ENCODE data around the gene TAT.

Gene TAT

GRCh38 chr16:71570144-71570543 is 6.7 kb downstream of the TAT start:
- TF ChIP-seq, protein P1, sequence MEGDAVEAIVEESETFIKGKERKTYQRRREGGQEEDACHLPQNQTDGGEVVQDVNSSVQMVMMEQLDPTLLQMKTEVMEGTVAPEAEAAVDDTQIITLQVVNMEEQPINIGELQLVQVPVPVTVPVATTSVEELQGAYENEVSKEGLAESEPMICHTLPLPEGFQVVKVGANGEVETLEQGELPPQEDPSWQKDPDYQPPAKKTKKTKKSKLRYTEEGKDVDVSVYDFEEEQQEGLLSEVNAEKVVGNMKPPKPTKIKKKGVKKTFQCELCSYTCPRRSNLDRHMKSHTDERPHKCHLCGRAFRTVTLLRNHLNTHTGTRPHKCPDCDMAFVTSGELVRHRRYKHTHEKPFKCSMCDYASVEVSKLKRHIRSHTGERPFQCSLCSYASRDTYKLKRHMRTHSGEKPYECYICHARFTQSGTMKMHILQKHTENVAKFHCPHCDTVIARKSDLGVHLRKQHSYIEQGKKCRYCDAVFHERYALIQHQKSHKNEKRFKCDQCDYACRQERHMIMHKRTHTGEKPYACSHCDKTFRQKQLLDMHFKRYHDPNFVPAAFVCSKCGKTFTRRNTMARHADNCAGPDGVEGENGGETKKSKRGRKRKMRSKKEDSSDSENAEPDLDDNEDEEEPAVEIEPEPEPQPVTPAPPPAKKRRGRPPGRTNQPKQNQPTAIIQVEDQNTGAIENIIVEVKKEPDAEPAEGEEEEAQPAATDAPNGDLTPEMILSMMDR (IDR thresholded peaks at IDR 0.05; ENCODE audit: low read depth, low read length, missing control alignments): no peak
- DNase-seq: no peak
- H3K36me3 ChIP-seq (replicated peaks): no peaks in the 10 kb centered on the region
- H3K27ac ChIP-seq: no peak overlapping the region
- in situ Hi-C loops (cut with HindIII; ENCODE audit: low pct_ligation_motif_present, low sequenced_read_pairs): no loop called here
- H3K4me3 ChIP-seq (ENCODE audit: low read depth, low read length): no peak overlapping the region
- no peaks in the 10 kb centered on the region for H3K27me3 ChIP-seq (replicated peaks)

DNA sequence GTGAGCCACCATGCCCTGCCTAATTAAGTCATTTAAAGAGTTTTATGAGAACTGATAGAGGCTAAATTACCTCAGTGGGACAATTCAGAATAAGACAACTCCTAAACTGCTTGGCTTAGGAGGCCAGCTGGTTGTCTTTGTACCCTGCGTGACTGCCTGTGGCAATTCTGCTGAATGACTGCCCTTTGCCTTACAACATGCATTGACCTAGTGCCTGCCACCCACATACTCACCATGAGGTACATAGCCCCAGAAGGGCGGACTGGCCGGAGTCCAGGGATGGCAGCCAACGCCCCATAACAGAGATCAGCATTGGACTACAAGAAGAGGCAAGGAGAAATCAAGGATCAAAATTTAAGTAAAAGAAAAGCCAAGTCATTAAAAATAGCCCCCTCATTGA is 7.3 kb downstream of the TAT start:
- Histone ChIP-seq H3K27me3 (replicated peaks) (no peaks in the 10 kb centered on the region), H3K36me3 (replicated peaks) (no peaks in the 10 kb centered on the region), H3K4me3 (ENCODE audit: low read depth, low read length) (no peak overlapping the region), H3K27ac (no peak overlapping the region)
- DNase-seq: no peak
- TF ChIP-seq, protein P1 (IDR thresholded peaks at IDR 0.05; ENCODE audit: low read depth, low read length, missing control alignments): no peak
- in situ Hi-C loops (cut with HindIII; ENCODE audit: low pct_ligation_motif_present, low sequenced_read_pairs): no loop called here

GRCh38 chr16:71568551-71568950 is 8.3 kb downstream of the TAT start:
- no peak for DNase-seq
- in situ Hi-C loops (cut with HindIII; ENCODE audit: low pct_ligation_motif_present, low sequenced_read_pairs): no loop called here
- Histone ChIP-seq H3K27ac (no peak overlapping the region), H3K4me3 (ENCODE audit: low read depth, low read length) (no peak overlapping the region), H3K27me3 (replicated peaks) (no peaks in the 10 kb centered on the region), H3K36me3 (replicated peaks) (no peaks in the 10 kb centered on the region)
- TF ChIP-seq, protein P1 (IDR thresholded peaks at IDR 0.05; ENCODE audit: low read depth, low read length, missing control alignments): no peak

- no peak for DNase-seq
- in situ Hi-C loops (cut with HindIII; ENCODE audit: low pct_ligation_motif_present, low sequenced_read_pairs): no loop called here
Measured at GRCh38 chr16:71567931-71568330, 9.0 kb downstream of the TAT start.

DNA sequence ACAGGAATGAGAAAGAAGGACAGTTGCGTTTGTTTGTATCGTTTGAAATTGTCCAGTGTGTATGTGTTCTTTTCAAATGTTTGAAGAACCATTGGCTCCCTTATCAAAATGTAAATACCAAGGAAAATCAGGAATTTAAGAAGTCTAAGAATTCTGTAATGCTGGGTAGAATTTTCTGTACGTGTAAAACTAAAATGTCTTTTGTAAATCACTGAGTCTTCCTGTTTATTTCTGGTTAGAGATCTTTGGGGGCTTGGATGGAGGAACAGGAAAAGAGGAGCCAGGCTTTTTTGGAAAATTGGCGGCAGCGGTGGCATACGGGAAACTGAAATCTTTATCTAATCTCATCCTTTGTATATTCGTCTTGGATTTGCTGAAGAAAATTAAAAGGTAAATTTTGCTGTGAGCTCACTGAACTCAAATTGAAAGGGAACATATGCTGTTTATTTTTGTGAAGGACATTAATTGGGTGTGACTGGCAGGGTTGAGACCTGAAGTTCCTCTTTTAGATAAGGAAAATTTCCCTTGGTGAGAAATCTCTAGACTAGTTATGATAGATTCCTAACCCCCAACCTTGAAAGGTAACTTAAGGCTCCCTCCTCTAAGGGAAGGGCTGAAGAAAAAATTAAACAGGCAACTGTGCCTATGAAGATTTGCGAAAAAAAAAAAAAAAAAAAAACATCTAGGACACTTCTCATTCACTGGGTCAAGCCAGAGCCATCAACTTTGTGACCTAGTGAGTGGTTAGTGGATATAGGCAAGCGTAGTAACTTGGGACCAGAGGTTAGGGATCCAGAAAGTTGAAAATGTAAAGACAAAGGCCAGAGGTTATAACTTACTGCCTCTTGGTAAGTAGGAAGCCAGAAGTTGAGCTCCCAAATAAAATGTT is 10.8 kb downstream of the TAT start:
- in situ Hi-C loops (cut with HindIII; ENCODE audit: low pct_ligation_motif_present, low sequenced_read_pairs): no loop called here
- H3K36me3 ChIP-seq (replicated peaks): no peaks in the 10 kb centered on the region
- TF ChIP-seq, protein P1 (IDR thresholded peaks at IDR 0.05; ENCODE audit: low read depth, low read length, missing control alignments): no peak
- no peaks in the 10 kb centered on the region for H3K27me3 ChIP-seq (replicated peaks)
- no peak overlapping the region for H3K27ac ChIP-seq
- no peak for DNase-seq
- no peak overlapping the region for H3K4me3 ChIP-seq (ENCODE audit: low read depth, low read length)

More at GRCh38 chr16:71567931-71568330, 9.0 kb downstream of the TAT start:
- Histone ChIP-seq H3K36me3 (replicated peaks) (no peaks in the 10 kb centered on the region), H3K4me3 (ENCODE audit: low read depth, low read length) (no peak overlapping the region), H3K27me3 (replicated peaks) (no peaks in the 10 kb centered on the region), H3K27ac (no peak overlapping the region)
- TF ChIP-seq, protein P1 (IDR thresholded peaks at IDR 0.05; ENCODE audit: low read depth, low read length, missing control alignments): no peak

Data from brain microvascular endothelial cell (primary cell).